Thyroid gland (tissue), 4 donors: ENCODE results near the gene AOAH. TPM values are rescaled to one million over a fixed set of nuclear protein-coding genes. Genes with fewer than 3 reads are reported as not detected.

Experiments used
- DNase-seq, 2 donors: peaks; one replicate each; pipeline ENCODE4 v3.0.0-alpha.2; 2019
- H3K27ac ChIP-seq, 3 donors: fragments of 200-600 bp; sonication (generic); 1 replicate in 2 of 3; 2 replicates in 1 of 3; pipeline ENCODE4 v1.5.1; 2016 to 2019; ENCODE audit warnings: mild to moderate bottlenecking in 1 of 3, moderate library complexity in 1 of 3
- H3K27me3 ChIP-seq: fragments of 200-600 bp; sonication (generic); one replicate; pipeline ENCODE4 v1.5.1; 2019
- H3K36me3 ChIP-seq, 2 donors: fragments of 200-600 bp; sonication (generic); one replicate each; pipeline ENCODE4 v1.5.1; 2016 to 2019
- H3K4me1 ChIP-seq, 2 donors: fragments of 200-600 bp; sonication (generic); one replicate each; pipeline ENCODE4 v1.5.1; 2017 to 2019
- H3K4me3 ChIP-seq, 3 donors: fragments of 200-600 bp; sonication (generic); replicated peaks in 1 of 3; 1 replicate in 2 of 3; 2 replicates in 1 of 3; pipeline ENCODE4 v1.5.1; 2016; ENCODE audit warnings: mild to moderate bottlenecking in 1 of 3
- H3K9me3 ChIP-seq: fragments of 200-600 bp; sonication (generic); one replicate; pipeline ENCODE4 v1.5.1; 2017
- POLR2A ChIP-seq, 2 donors: fragments of 450-650 bp; IDR thresholded peaks; one replicate each; pipeline ENCODE4 v1.6.1; 2017; ENCODE audit warnings: antibody characterized with exemption in 2 of 2, mild to moderate bottlenecking in 2 of 2, moderate library complexity in 1 of 2
- WGBS, 2 donors: methylation state at CpG; one replicate each; pipeline ENCODE4 v1.1.5; 2017; 5-methylcytosine and 5-hydroxymethylcytosine counted together
- intact Hi-C: fragments of 100-400 bp; cut with DNase I; formaldehyde crosslinking; loops from one replicate; pipeline ENCODE4 v1.15.1; 2023
- total RNA-seq, 4 donors: library from RNA; depleted of rRNA; stranded (reverse); fragments of >200 nt; gene quantifications; one replicate each; pipeline ENCODE4 v1.2.3, GENCODE V29; 2016
- TF ChIP-seq, protein P1 (sequence below), 6 experiments: fragments of 200-600 bp in 3 of 6; fragments of 450-650 bp in 3 of 6; sonication (generic) in 3 of 6; IDR thresholded peaks; one replicate each; pipeline ENCODE4 v1.5.1; 2016 to 2019; ENCODE audit warnings: antibody characterized with exemption in 6 of 6, mild to moderate bottlenecking in 2 of 6, inconsistent platforms in 1 of 6, moderate library complexity in 1 of 6

AOAH gene
- total RNA-seq, 4 donors from 2014 or later = 7.4 to 26.7 (median 12.4) TPM

DNA sequence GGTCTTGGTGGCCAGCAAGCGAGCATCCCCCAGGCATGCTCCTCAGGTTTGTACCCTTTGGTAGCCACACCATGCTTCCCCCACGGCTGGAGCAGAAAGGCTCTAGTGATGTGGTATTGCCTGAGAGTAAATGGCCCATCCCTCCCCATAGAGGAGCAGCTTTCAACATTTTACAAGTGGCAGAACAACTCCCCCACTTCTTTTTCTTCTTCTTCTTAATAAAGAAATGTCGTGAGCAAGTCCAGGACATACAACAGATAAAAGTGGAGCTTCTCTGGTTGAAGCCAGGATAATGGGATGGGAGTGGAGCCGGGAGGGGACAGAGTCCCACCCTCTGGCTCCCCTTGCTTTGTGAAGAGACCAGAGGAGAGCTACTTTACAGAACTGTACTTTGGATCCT, 203.2 kb downstream of the AOAH start:
- WGBS, 2 donors = 84 to 88% methylated on average over 3 to 4 of the region's 4 CpGs
- Histone ChIP-seq H3K27me3 (no peaks in the 10 kb centered on the region), H3K36me3 (no peaks in the 10 kb centered on the region), H3K9me3 (no peaks in the 10 kb centered on the region), H3K4me1 (no peaks in the 10 kb centered on the region), H3K27ac (no peak overlapping the region), H3K4me3 (no peak overlapping the region)
- DNase-seq = no peak
- intact Hi-C loops = no loop called here
- TF ChIP-seq POLR2A (IDR thresholded peaks at IDR 0.05) = no peak
- TF ChIP-seq, protein P1, sequence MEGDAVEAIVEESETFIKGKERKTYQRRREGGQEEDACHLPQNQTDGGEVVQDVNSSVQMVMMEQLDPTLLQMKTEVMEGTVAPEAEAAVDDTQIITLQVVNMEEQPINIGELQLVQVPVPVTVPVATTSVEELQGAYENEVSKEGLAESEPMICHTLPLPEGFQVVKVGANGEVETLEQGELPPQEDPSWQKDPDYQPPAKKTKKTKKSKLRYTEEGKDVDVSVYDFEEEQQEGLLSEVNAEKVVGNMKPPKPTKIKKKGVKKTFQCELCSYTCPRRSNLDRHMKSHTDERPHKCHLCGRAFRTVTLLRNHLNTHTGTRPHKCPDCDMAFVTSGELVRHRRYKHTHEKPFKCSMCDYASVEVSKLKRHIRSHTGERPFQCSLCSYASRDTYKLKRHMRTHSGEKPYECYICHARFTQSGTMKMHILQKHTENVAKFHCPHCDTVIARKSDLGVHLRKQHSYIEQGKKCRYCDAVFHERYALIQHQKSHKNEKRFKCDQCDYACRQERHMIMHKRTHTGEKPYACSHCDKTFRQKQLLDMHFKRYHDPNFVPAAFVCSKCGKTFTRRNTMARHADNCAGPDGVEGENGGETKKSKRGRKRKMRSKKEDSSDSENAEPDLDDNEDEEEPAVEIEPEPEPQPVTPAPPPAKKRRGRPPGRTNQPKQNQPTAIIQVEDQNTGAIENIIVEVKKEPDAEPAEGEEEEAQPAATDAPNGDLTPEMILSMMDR (IDR thresholded peaks at IDR 0.05) = no peak

DNA sequence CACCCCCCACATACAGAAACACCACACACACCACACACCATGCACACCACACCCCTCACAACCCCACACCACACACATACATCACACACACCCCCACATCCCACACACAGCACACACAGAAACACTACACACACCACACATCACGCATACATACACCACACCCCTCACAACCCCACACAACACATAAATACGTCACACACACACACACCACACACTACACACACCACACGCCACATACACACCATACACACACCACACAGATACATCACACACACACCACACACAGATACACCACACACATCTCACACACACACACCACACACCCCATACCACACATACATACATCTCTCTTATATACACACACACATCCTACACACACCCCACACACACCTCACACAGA, 208.4 kb downstream of the AOAH start:
- TF ChIP-seq, protein P1 (IDR thresholded peaks at IDR 0.05) = no peak
- TF ChIP-seq POLR2A (IDR thresholded peaks at IDR 0.05) = no peak
- no peaks in the 10 kb centered on the region for H3K27me3 ChIP-seq
- H3K4me1 ChIP-seq = no peaks in the 10 kb centered on the region
- intact Hi-C loops = no loop called here
- H3K27ac ChIP-seq = no peak overlapping the region
- no peak overlapping the region for H3K4me3 ChIP-seq
- no peaks in the 10 kb centered on the region for H3K36me3 ChIP-seq
- no peaks in the 10 kb centered on the region for H3K9me3 ChIP-seq
- no peak for DNase-seq
- 96 to 97% methylated on average over 3 of the region's 3 CpGs for WGBS, 2 donors

DNA sequence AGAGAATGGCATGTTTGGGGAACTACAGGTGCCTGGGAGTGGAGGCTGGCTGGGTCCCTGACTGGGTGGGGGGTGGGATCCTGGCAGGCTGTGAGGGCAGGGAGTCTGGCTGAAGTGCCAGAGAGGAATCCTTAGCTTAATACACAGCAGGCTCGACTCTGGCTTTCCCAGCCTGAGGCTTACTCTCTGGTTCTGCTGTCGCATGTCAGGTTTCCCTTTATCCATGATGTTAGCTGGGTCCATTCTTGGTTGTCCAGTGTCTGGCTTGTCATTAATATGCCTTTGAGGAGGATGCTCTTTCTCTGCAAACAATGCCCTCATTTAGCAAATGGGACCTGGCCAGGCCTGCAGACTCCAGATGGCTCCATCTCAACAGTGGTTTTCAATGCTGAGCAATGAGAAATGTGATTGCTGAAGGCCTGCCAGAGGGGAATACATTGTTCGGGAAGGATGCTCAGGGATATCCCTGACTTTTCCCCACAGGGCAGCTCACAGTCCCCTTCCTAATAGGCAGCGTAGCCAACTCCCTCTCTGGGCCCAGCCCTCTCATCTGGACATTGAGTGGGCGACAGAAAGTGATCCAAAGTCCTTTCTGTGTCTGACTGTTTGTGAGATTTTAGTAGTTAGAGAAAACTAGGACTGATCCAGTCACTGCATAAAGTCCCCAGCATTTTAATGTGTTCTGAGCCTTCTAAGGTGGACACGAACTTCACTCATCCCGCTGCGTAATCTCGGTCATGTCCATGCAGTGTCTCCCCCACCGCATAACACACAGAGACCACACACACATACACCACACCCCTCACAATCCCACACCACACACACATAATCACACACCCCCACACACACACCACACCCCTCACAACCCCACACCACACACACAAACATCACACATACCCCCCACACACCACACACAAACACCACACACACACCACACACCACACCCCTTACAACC, 209.7 kb downstream of the AOAH start:
- TF ChIP-seq, protein P1 (IDR thresholded peaks at IDR 0.05) = no peak
- TF ChIP-seq POLR2A (IDR thresholded peaks at IDR 0.05) = no peak
- H3K4me1 ChIP-seq = no peaks in the 10 kb centered on the region
- H3K36me3 ChIP-seq = no peaks in the 10 kb centered on the region
- H3K4me3 ChIP-seq = no peak overlapping the region
- no peaks in the 10 kb centered on the region for H3K9me3 ChIP-seq
- no peak for DNase-seq
- 88 to 92% methylated on average over 10 of the region's 10 CpGs for WGBS, 2 donors
- intact Hi-C loops = no loop called here
- no peak overlapping the region for H3K27ac ChIP-seq
- H3K27me3 ChIP-seq = no peaks in the 10 kb centered on the region

DNA sequence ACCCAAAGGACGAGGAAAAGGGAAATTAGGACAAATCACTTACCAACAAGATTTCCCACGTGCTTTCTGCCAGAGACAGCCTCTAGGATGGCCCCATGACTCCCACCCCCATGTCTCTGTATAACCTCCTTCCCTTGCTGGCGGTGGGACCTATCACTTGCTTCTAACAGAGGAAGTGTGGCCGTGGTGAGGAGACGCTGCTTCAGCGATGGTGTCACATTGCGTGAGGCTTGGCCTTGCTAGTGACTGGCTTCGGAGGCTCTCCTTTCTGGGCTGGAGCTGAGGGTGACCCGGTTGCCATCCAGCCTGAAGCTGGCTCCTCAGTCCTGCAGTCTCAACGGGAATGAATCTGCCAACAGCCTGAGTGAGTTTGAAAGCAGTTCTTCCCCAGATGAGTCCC, 210.9 kb downstream of the AOAH start:
- WGBS, 2 donors = 96% methylated on average over 10 of the region's 10 CpGs
- TF ChIP-seq POLR2A (IDR thresholded peaks at IDR 0.05) = no peak
- TF ChIP-seq, protein P1 (IDR thresholded peaks at IDR 0.05) = no peak
- intact Hi-C loops = no loop called here

DNA sequence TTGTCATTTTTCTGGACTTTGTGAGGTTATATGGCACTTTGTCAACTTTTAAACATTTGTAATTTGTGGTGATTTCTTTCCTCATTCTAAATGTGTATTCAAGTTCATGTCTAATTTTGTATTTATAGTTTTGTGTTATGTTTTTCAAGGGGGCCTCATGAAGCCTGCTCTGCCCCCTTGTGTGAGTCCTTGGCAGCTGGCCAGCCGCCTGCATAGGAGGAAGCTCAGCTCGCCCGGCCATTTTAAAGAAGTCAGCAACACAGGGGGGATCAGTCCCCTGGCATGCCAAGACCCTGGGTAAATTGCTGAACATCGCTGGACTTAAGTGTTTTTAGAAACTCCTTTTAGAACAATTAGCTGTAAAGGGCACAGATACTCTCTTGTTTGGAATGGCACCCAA, 211.7 kb downstream of the AOAH start:
- no peak for DNase-seq
- no peaks in the 10 kb centered on the region for H3K36me3 ChIP-seq
- no peaks in the 10 kb centered on the region for H3K9me3 ChIP-seq
- intact Hi-C loops = no loop called here
- no peaks in the 10 kb centered on the region for H3K4me1 ChIP-seq
- 68 to 80% methylated on average over 4 of the region's 4 CpGs for WGBS, 2 donors
- H3K4me3 ChIP-seq = no peak overlapping the region
- TF ChIP-seq, protein P1 (IDR thresholded peaks at IDR 0.05) = no peak
- no peak for TF ChIP-seq POLR2A (IDR thresholded peaks at IDR 0.05)
- H3K27me3 ChIP-seq = no peaks in the 10 kb centered on the region
- no peak overlapping the region for H3K27ac ChIP-seq

More for the DNA sequence above, 210.9 kb downstream of the AOAH start:
- no peaks in the 10 kb centered on the region for H3K27me3 ChIP-seq
- H3K4me3 ChIP-seq = no peak overlapping the region
- no peak for DNase-seq
- no peaks in the 10 kb centered on the region for H3K9me3 ChIP-seq
- H3K4me1 ChIP-seq = no peaks in the 10 kb centered on the region
- H3K27ac ChIP-seq = no peak overlapping the region
- H3K36me3 ChIP-seq = no peaks in the 10 kb centered on the region
